Measurements from ENCODE around the gene PFKFB3.
A peak's percentile ranks its signal among the peaks of the same experiment; 100 is the strongest.

Gene PFKFB3

DNA sequence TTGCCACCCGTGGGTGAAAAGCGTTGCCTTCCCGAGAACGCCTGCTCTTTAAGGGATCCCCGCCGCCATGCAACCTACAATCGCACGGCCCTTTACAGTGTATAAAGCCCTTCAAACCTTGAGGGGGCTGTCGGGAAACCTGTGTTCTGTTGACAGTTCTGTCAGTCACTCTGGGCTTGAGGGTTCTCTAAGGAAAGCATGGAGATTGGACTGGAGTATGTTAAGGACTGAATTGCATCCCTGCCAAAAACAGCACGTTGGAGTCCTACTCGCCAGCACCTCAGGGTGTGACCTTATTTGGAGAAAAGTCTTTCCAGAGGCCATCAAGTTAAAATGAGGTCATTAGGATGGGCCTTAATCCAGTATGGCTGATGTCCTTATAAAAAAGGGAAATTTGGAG is 70.6 kb downstream of the PFKFB3 start:
- no peak overlapping the region for H4K8ac ChIP-seq (ENCODE audit: low read depth, low read length)
- H3K79me1 ChIP-seq (ENCODE audit: low read length), result no peaks in the 10 kb centered on the region
- DNase-seq, result no peak
- no peak overlapping the region for H3K9ac ChIP-seq (ENCODE audit: low read length)
- H3K56ac ChIP-seq (ENCODE audit: low read length), result no peak overlapping the region
- no peaks in the 10 kb centered on the region for H3K36me3 ChIP-seq (ENCODE audit: control insufficient read depth, insufficient read depth, low read length)
- H3K4me3 ChIP-seq (ENCODE audit: low read length), result no peak overlapping the region
- H3K23ac ChIP-seq (ENCODE audit: low read length), result no peak overlapping the region
- H4K5ac ChIP-seq (ENCODE audit: low read length), result no peak overlapping the region
- H3K4ac ChIP-seq (ENCODE audit: low read depth, low read length), result no peak overlapping the region
- H2BK5ac ChIP-seq (ENCODE audit: low read length), result no peak overlapping the region
- no peaks in the 10 kb centered on the region for H3K79me2 ChIP-seq (ENCODE audit: control insufficient read depth, insufficient read depth, low read length)
- H3K4me2 ChIP-seq (ENCODE audit: low read length), result no peak overlapping the region
- H2AK5ac ChIP-seq (ENCODE audit: low read length), result no peak overlapping the region
- no peak overlapping the region for H2BK15ac ChIP-seq (replicated peaks; ENCODE audit: low read depth)
- H2BK120ac ChIP-seq (ENCODE audit: low read depth, low read length), result no peak overlapping the region
- H3K27ac ChIP-seq (ENCODE audit: low read depth, low read length), result no peak overlapping the region
- no peaks in the 10 kb centered on the region for H3K27me3 ChIP-seq (ENCODE audit: insufficient read depth, low read length, poor library complexity)
- no peaks in the 10 kb centered on the region for H3K4me1 ChIP-seq (ENCODE audit: control insufficient read depth, low read depth, low read length)
- H3K18ac ChIP-seq (ENCODE audit: low read length), result no peak overlapping the region
- WGBS (ENCODE audit: extremely low coverage, insufficient coverage, low lambda C conversion rate), result no CpG with 5 or more reads among the region's 11 CpGs

DNA sequence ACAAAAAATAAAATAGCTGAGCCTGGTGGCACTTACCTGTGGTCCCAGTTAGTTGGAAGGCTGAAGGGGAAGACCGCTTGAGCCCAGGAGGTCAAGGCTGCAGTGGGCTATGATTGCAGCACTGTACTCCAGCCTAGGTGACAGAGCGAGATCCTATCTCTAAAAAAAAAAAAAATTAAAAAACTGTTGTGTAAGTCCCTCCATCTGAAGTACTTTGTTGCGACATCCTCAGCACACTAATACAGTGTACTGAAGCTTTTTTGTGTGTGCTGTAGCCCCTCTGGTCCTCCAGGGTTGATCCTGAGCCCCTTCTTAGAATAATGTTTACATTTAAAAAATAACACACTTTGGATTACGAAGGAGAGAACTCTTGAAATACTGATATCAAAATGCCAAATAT is 71.3 kb downstream of the PFKFB3 start:
- no peak overlapping the region for H3K18ac ChIP-seq (ENCODE audit: low read length)
- H3K27me3 ChIP-seq (ENCODE audit: insufficient read depth, low read length, poor library complexity), result no peaks in the 10 kb centered on the region
- H4K8ac ChIP-seq (ENCODE audit: low read depth, low read length), result no peak overlapping the region
- no peak overlapping the region for H2BK15ac ChIP-seq (replicated peaks; ENCODE audit: low read depth)
- H2BK120ac ChIP-seq (ENCODE audit: low read depth, low read length), result no peak overlapping the region
- H2BK5ac ChIP-seq (ENCODE audit: low read length), result no peak overlapping the region
- H3K23ac ChIP-seq (ENCODE audit: low read length), result no peak overlapping the region
- H2AK5ac ChIP-seq (ENCODE audit: low read length), result no peak overlapping the region
- H3K79me1 ChIP-seq (ENCODE audit: low read length), result no peaks in the 10 kb centered on the region
- no peaks in the 10 kb centered on the region for H3K79me2 ChIP-seq (ENCODE audit: control insufficient read depth, insufficient read depth, low read length)
- H4K5ac ChIP-seq (ENCODE audit: low read length), result no peak overlapping the region
- no peak overlapping the region for H3K4ac ChIP-seq (ENCODE audit: low read depth, low read length)
- H3K36me3 ChIP-seq (ENCODE audit: control insufficient read depth, insufficient read depth, low read length), result no peaks in the 10 kb centered on the region
- no peaks in the 10 kb centered on the region for H3K4me1 ChIP-seq (ENCODE audit: control insufficient read depth, low read depth, low read length)
- no peak overlapping the region for H3K9ac ChIP-seq (ENCODE audit: low read length)
- no peak overlapping the region for H3K4me3 ChIP-seq (ENCODE audit: low read length)
- H3K4me2 ChIP-seq (ENCODE audit: low read length), result no peak overlapping the region
- no peak for DNase-seq
- WGBS (ENCODE audit: extremely low coverage, insufficient coverage, low lambda C conversion rate), result no CpG with 5 or more reads among the region's 4 CpGs
- no peak overlapping the region for H3K27ac ChIP-seq (ENCODE audit: low read depth, low read length)
- H3K56ac ChIP-seq (ENCODE audit: low read length), result no peak overlapping the region

DNA sequence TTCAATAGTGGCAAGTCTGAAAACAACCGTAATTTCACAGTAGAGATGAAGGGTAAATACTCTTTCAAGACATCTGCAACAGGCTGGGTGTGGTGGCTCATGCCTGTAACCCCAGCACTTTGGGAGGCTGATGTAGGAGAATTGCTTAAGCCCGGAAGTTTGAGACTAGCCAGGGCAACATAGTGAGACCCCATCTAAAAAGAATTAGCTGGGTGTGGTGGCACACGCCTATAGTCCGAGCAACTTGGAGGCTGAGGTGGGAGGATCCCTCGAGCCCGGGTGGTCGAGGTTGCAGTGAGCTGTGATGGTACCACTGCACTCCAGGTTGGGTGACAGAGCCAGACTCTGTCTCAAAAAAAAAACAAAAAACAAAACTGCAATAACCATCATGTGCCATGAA is 71.8 kb downstream of the PFKFB3 start:
- H3K79me1 ChIP-seq (ENCODE audit: low read length), result no peaks in the 10 kb centered on the region
- H2BK120ac ChIP-seq (ENCODE audit: low read depth, low read length), result no peak overlapping the region
- no CpG with 5 or more reads among the region's 7 CpGs for WGBS (ENCODE audit: extremely low coverage, insufficient coverage, low lambda C conversion rate)
- no peak overlapping the region for H2BK5ac ChIP-seq (ENCODE audit: low read length)
- H3K23ac ChIP-seq (ENCODE audit: low read length), result no peak overlapping the region
- H4K5ac ChIP-seq (ENCODE audit: low read length), result no peak overlapping the region
- no peak overlapping the region for H3K27ac ChIP-seq (ENCODE audit: low read depth, low read length)
- H3K56ac ChIP-seq (ENCODE audit: low read length), result no peak overlapping the region
- H3K4ac ChIP-seq (ENCODE audit: low read depth, low read length), result no peak overlapping the region
- H4K8ac ChIP-seq (ENCODE audit: low read depth, low read length), result no peak overlapping the region
- no peaks in the 10 kb centered on the region for H3K79me2 ChIP-seq (ENCODE audit: control insufficient read depth, insufficient read depth, low read length)
- H3K18ac ChIP-seq (ENCODE audit: low read length), result no peak overlapping the region
- no peak overlapping the region for H3K9ac ChIP-seq (ENCODE audit: low read length)
- H3K4me1 ChIP-seq (ENCODE audit: control insufficient read depth, low read depth, low read length), result no peaks in the 10 kb centered on the region
- no peak for DNase-seq
- H3K4me2 ChIP-seq (ENCODE audit: low read length), result no peak overlapping the region
- H3K36me3 ChIP-seq (ENCODE audit: control insufficient read depth, insufficient read depth, low read length), result no peaks in the 10 kb centered on the region
- no peak overlapping the region for H2AK5ac ChIP-seq (ENCODE audit: low read length)
- H3K4me3 ChIP-seq (ENCODE audit: low read length), result no peak overlapping the region
- H2BK15ac ChIP-seq (replicated peaks; ENCODE audit: low read depth), result no peak overlapping the region
- H3K27me3 ChIP-seq (ENCODE audit: insufficient read depth, low read length, poor library complexity), result no peaks in the 10 kb centered on the region

DNA sequence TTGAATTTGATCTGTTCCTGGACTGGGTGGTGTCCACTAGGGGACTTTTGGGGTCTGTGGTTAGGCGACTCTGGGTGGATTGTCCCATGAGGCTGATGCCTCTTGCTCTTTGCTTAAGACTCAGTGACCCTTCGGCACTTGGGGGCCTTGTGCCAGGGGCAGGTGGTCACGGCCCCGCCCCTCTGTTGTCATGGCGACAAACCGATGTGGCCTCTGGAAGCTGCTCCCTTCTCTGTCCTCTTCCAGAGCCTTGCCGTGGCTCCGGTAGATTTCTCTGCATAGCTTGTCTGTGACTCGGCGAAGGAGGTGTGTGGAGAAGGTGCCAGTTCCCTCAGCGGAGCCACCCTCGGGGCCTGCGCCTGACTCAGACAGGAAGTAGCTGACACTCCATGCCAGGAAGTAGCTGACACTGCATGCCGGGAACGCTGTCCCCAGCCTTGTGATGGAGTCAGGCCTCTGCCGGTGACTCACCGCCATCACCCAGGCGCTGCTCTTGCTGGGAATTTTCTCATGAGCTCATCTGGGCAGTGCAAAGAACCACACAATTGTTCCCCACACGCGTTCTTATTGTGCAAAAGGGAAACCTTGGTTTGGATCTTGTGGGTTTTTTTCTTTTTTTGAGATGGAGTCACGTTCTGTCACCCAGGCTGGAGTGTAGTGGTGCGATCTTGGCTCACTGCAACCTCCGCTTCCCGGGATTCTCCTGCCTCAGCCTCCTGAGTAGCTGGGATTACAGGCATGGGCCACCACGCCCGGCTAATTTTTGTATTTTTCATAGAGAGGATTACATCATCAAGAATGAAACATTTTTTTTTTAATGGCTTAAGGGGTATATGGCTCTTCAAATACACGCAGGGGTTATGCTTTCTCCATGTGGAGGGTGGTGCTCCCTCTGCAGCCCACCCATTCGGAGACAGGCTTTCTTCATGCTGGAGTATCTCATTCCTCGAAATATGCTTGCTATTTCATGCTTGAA is 72.6 kb downstream of the PFKFB3 start:
- no CpG with 5 or more reads among the region's 29 CpGs for WGBS (ENCODE audit: extremely low coverage, insufficient coverage, low lambda C conversion rate)
- Histone ChIP-seq H2BK120ac (ENCODE audit: low read depth, low read length) (no peak overlapping the region), H3K4me1 (ENCODE audit: control insufficient read depth, low read depth, low read length) (peaks cover 8% of the 10 kb centered on the region), H3K18ac (ENCODE audit: low read length) (no peak overlapping the region), H3K79me1 (ENCODE audit: low read length) (no peaks in the 10 kb centered on the region), H2AK5ac (ENCODE audit: low read length) (no peak overlapping the region), H4K5ac (ENCODE audit: low read length) (no peak overlapping the region), H2BK15ac (replicated peaks; ENCODE audit: low read depth) (no peak overlapping the region), H2BK5ac (ENCODE audit: low read length) (no peak overlapping the region), H3K4ac (ENCODE audit: low read depth, low read length) (no peak overlapping the region), H3K56ac (ENCODE audit: low read length) (peak overlapping the region; percentile 47), H3K27me3 (ENCODE audit: insufficient read depth, low read length, poor library complexity) (no peaks in the 10 kb centered on the region), H3K27ac (ENCODE audit: low read depth, low read length) (peak overlapping the region; percentile 38), H3K9ac (ENCODE audit: low read length) (no peak overlapping the region), H3K36me3 (ENCODE audit: control insufficient read depth, insufficient read depth, low read length) (no peaks in the 10 kb centered on the region), H3K4me2 (ENCODE audit: low read length) (no peak overlapping the region), H4K8ac (ENCODE audit: low read depth, low read length) (no peak overlapping the region), H3K23ac (ENCODE audit: low read length) (no peak overlapping the region), H3K4me3 (ENCODE audit: low read length) (no peak overlapping the region), H3K79me2 (ENCODE audit: control insufficient read depth, insufficient read depth, low read length) (no peaks in the 10 kb centered on the region)
- DNase-seq, result peak; percentile 98

DNA sequence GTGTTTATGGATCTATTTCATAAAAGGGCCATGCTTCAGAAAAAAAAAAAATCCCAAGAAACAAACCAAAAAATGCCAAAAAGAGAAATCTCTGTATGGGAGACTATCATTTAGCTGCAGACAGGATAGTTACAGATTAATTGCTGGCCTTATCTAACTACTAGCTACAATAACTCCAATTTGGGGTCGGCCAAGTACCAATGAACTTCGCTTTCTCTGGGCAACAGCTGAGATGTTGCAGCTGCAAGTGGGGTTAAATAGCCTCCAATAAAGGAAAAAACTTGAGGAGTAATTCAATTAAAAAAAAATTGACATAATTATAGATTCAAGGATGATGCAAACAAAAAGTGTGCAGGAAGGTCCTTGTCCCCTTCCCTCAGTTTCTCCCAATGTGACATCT is 73.6 kb downstream of the PFKFB3 start:
- no peak overlapping the region for H2BK5ac ChIP-seq (ENCODE audit: low read length)
- H3K4me3 ChIP-seq (ENCODE audit: low read length), result no peak overlapping the region
- no peaks in the 10 kb centered on the region for H3K79me2 ChIP-seq (ENCODE audit: control insufficient read depth, insufficient read depth, low read length)

More for the DNA sequence above, 73.6 kb downstream of the PFKFB3 start:
- Histone ChIP-seq H3K4me1 (ENCODE audit: control insufficient read depth, low read depth, low read length) (peaks cover 10% of the 10 kb centered on the region), H2BK15ac (replicated peaks; ENCODE audit: low read depth) (no peak overlapping the region), H3K27me3 (ENCODE audit: insufficient read depth, low read length, poor library complexity) (no peaks in the 10 kb centered on the region), H3K4ac (ENCODE audit: low read depth, low read length) (no peak overlapping the region), H3K79me1 (ENCODE audit: low read length) (no peaks in the 10 kb centered on the region), H3K23ac (ENCODE audit: low read length) (no peak overlapping the region), H3K36me3 (ENCODE audit: control insufficient read depth, insufficient read depth, low read length) (no peaks in the 10 kb centered on the region), H4K5ac (ENCODE audit: low read length) (no peak overlapping the region), H3K4me2 (ENCODE audit: low read length) (no peak overlapping the region), H3K27ac (ENCODE audit: low read depth, low read length) (no peak overlapping the region), H2BK120ac (ENCODE audit: low read depth, low read length) (no peak overlapping the region), H3K18ac (ENCODE audit: low read length) (no peak overlapping the region), H4K8ac (ENCODE audit: low read depth, low read length) (no peak overlapping the region), H3K56ac (ENCODE audit: low read length) (no peak overlapping the region), H3K9ac (ENCODE audit: low read length) (no peak overlapping the region), H2AK5ac (ENCODE audit: low read length) (no peak overlapping the region)
- WGBS (ENCODE audit: extremely low coverage, insufficient coverage, low lambda C conversion rate), result no CpG with 5 or more reads among the region's 2 CpGs
- no peak for DNase-seq

Data from mesendoderm (in vitro differentiated cells).